CD4-positive, alpha-beta T cell (primary cell): ENCODE data around the gene MSMB. TPM values are rescaled to one million over a fixed set of nuclear protein-coding genes. Genes with fewer than 3 reads are reported as not detected.
"Not testable (repeated sequence)": the region's sequence is repeated elsewhere in the genome, so short reads cannot be mapped to it uniquely, and the experiment has no call there.

Source experiments
- ATAC-seq: fragments of 200-7000 bp; cut with Tn5 transposase; one replicate; pipeline ENCODE4 v1.10.0; 2022; ENCODE audit warnings: mild to moderate bottlenecking; ENCODE audit not compliant: poor library complexity
- CTCF ChIA-PET: fragments of 350-600 bp; sonication (Branson Sonifier 250); formaldehyde crosslinking; loops from one replicate; lab custom pipeline; 2021; ENCODE audit warnings: antibody characterized with exemption, inconsistent platforms; lab: Charles Lee
- POLR2A ChIA-PET: fragments of 350-600 bp; sonication (Branson Sonifier 250); formaldehyde crosslinking; loops from one replicate; lab custom pipeline; 2021; ENCODE audit warnings: antibody characterized with exemption, inconsistent platforms; lab: Charles Lee
- DNase-seq, 14 experiments: peaks; one replicate each; pipeline ENCODE4 v3.0.0-alpha.2; 2013 to 2020; ENCODE audit warnings: mixed read lengths in 2 of 14
- H3K27ac ChIP-seq, 2 donors: one replicate each; pipeline versions ENCODE4 v1.5.1 to v1.7.0; 2013; ENCODE audit warnings: low read length in 2 of 2, low read depth in 1 of 2, mild to moderate bottlenecking in 1 of 2
- H3K27me3 ChIP-seq, 2 experiments: 1 replicate in 1 of 2; 2 replicates in 1 of 2; pipeline versions ENCODE4 v1.6.1 to v1.7.0; 2013; ENCODE audit warnings: low read length in 2 of 2, control low read depth in 1 of 2, mild to moderate bottlenecking in 1 of 2, moderate library complexity in 1 of 2; ENCODE audit not compliant: insufficient read depth in 2 of 2, control insufficient read depth in 1 of 2
- H3K36me3 ChIP-seq: one replicate; pipeline ENCODE4 v1.6.1; 2013; ENCODE audit warnings: low read length, control low read depth; ENCODE audit not compliant: insufficient read depth
- H3K4me1 ChIP-seq: one replicate; pipeline ENCODE4 v1.6.1; 2013; ENCODE audit warnings: low read length, control low read depth; ENCODE audit not compliant: insufficient read depth
- H3K4me3 ChIP-seq: one replicate; pipeline ENCODE4 v1.5.1; 2013; ENCODE audit warnings: mild to moderate bottlenecking, low read length, moderate library complexity
- H3K9me3 ChIP-seq, 2 experiments: 1 replicate in 1 of 2; 2 replicates in 1 of 2; pipeline versions ENCODE4 v1.6.1 to v1.7.0; 2013; ENCODE audit warnings: low read length in 2 of 2, mild to moderate bottlenecking in 2 of 2, control low read depth in 1 of 2, moderate library complexity in 1 of 2; ENCODE audit not compliant: control insufficient read depth in 1 of 2, insufficient read depth in 1 of 2
- H3K27ac Mint-ChIP-seq: one replicate; pipeline ENCODE4 v1.8.0; 2020; ENCODE audit warnings: mixed read lengths
- H3K27me3 Mint-ChIP-seq: one replicate; pipeline ENCODE4 v1.8.0; 2021; ENCODE audit warnings: mixed read lengths
- H3K36me3 Mint-ChIP-seq: one replicate; pipeline ENCODE4 v1.8.0; 2021; ENCODE audit warnings: low read depth, mixed read lengths
- H3K4me1 Mint-ChIP-seq: one replicate; pipeline ENCODE4 v1.8.0; 2021; ENCODE audit warnings: low read depth, mixed read lengths
- H3K4me3 Mint-ChIP-seq: one replicate; pipeline ENCODE4 v1.8.0; 2020; ENCODE audit warnings: mild to moderate bottlenecking, mixed read lengths
- H3K9me3 Mint-ChIP-seq: one replicate; pipeline ENCODE4 v1.8.0; 2020; ENCODE audit warnings: mixed read lengths
- CTCF ChIP-seq: fragments of 200-600 bp; IDR thresholded peaks from one replicate; pipeline ENCODE4 v1.8.0; 2022; ENCODE audit warnings: antibody characterized with exemption, mild to moderate bottlenecking
- intact Hi-C, 2 experiments: fragments of 100-400 bp; cut with DNase I in 1 of 2; cut with micrococcal nuclease in 1 of 2; formaldehyde crosslinking; loops; one replicate each; pipeline versions ENCODE4 v1.15.1 to v1.9.0; 2023 to 2025; cut with DNase I, micrococcal nuclease
- total RNA-seq, 174 experiments: library from RNA in 2 of 174; stranded (reverse) in 2 of 174; gene quantifications; one replicate each; pipeline ENCODE4 v1.2.3 and lab custom pipeline; 2021 to 2026

Gene MSMB
- total RNA-seq, 2 experiments from 2014 or later = not detected

- H3K36me3 Mint-ChIP-seq = peaks cover 93% of the 10 kb centered on the region
- no peaks in the 10 kb centered on the region for H3K9me3 Mint-ChIP-seq
- H3K4me3 Mint-ChIP-seq = no peak overlapping the region
- ChIA-PET CTCF (interaction anchor here (1.4 kb wide), 1 partner anchor 24 kb away, joined by 6 read pairs; no protein-coding TSS in a partner anchor), POLR2A (no interaction called here)
- H3K27ac Mint-ChIP-seq = no peak overlapping the region
- Histone ChIP-seq H3K4me1 (no peaks in the 10 kb centered on the region), H3K27me3 (no peaks in the 10 kb centered on the region), H3K9me3 (no peaks in the 10 kb centered on the region), H3K27ac (no peak overlapping the region), H3K4me3 (no peak overlapping the region), H3K36me3 (peaks cover 90% of the 10 kb centered on the region)
- no peaks in the 10 kb centered on the region for H3K27me3 Mint-ChIP-seq
- H3K4me1 Mint-ChIP-seq = no peaks in the 10 kb centered on the region
- intact Hi-C loops = no loop called here
- TF ChIP-seq CTCF = no peak
- DNase-seq (no peak), ATAC-seq (no peak)
Measured at GRCh38 chr10:46004963-46005362, 41.1 kb downstream of the MSMB start.

GRCh38 chr10:46002916-46003693 is 43.0 kb downstream of the MSMB start:
- TF ChIP-seq CTCF = no peak
- H3K36me3 ChIP-seq = peaks cover 86% of the 10 kb centered on the region
- intact Hi-C loops = no loop called here
- no peaks in the 10 kb centered on the region for H3K4me1 ChIP-seq
- no peaks in the 10 kb centered on the region for H3K4me1 Mint-ChIP-seq
- ChIA-PET CTCF (no interaction called here), POLR2A (interaction anchor here (1.0 to 1.5 kb wide), 2 partner anchors 16 to 256 kb away, joined by 3 to 4 read pairs; no protein-coding TSS in a partner anchor)
- H3K27me3 Mint-ChIP-seq = no peaks in the 10 kb centered on the region
- H3K4me3 ChIP-seq = no peak overlapping the region
- H3K4me3 Mint-ChIP-seq = no peak overlapping the region
- DNase-seq (no peak), ATAC-seq (no peak)
- no peaks in the 10 kb centered on the region for H3K27me3 ChIP-seq
- no peak overlapping the region for H3K27ac ChIP-seq
- peaks cover 94% of the 10 kb centered on the region for H3K36me3 Mint-ChIP-seq
- peaks cover 2% of the 10 kb centered on the region for H3K9me3 Mint-ChIP-seq
- no peaks in the 10 kb centered on the region for H3K9me3 ChIP-seq
- peak overlapping the region; percentile 2 for H3K27ac Mint-ChIP-seq

- H3K4me3 ChIP-seq, DNase-seq, H3K4me3 Mint-ChIP-seq, H3K27me3 ChIP-seq, H3K9me3 Mint-ChIP-seq, H3K4me1 ChIP-seq, ATAC-seq, H3K27me3 Mint-ChIP-seq, H3K27ac ChIP-seq, H3K4me1 Mint-ChIP-seq, H3K9me3 ChIP-seq, intact Hi-C loops: not testable (repeated sequence)
- CTCF ChIA-PET = interaction anchor here (1.3 kb wide), 1 partner anchor 27 kb away, joined by 6 read pairs; no protein-coding TSS in a partner anchor
- POLR2A ChIA-PET = interaction anchor here (1.2 to 1.4 kb wide), 2 partner anchors 15 to 25 kb away, joined by 3 read pairs; no protein-coding TSS in a partner anchor
- peak overlapping the region; percentile 12 for H3K27ac Mint-ChIP-seq
- peaks cover 86% of the 10 kb centered on the region for H3K36me3 ChIP-seq
- H3K36me3 Mint-ChIP-seq = peaks cover 92% of the 10 kb centered on the region
Measured at GRCh38 chr10:46002189-46002687, 43.8 kb downstream of the MSMB start.
